ENCODE measurements around the gene PKP4.

The PKP4 gene

DNA sequence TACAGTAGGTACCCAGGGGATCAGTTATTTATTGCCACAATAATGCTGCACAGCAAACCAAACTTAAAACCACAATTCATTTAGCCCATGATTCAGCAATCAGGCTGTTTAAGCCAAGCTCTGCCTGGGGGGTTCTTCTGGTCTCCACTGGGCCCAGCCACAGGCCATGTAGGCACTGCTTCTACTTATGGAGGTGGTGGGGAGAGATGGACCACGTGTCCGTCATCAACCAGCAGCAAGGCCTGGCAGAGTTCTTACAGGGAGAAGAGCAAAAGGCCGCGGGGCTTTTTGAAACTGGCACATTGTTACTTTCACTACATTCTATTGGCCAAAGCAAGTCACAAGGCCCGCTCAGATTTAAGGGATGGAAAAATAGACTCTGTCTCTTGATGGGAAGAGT lies 262.1 kb downstream of the PKP4 start:
- DNase-seq (ENCODE audit: low spot score): no peak

DNA sequence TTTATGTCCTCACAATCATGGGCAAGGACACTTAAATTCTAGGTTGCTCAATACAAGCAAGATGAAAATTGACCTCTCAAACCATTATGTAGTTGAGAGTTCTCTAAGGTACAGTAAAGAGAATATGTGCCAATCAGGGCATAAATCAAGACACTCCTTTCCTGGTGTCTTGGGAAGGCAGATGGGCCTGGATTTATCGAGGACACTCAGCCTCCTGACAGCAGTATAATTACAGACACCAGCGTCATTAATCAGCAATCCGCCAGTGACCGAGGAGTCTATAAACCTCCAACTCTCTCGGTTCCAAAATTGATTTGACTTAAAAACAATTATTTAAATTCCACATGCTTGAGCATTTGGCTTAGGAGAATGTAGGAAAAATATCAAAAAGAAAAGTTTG lies 262.7 kb downstream of the PKP4 start:
- no peak for DNase-seq (ENCODE audit: low spot score)

DNA sequence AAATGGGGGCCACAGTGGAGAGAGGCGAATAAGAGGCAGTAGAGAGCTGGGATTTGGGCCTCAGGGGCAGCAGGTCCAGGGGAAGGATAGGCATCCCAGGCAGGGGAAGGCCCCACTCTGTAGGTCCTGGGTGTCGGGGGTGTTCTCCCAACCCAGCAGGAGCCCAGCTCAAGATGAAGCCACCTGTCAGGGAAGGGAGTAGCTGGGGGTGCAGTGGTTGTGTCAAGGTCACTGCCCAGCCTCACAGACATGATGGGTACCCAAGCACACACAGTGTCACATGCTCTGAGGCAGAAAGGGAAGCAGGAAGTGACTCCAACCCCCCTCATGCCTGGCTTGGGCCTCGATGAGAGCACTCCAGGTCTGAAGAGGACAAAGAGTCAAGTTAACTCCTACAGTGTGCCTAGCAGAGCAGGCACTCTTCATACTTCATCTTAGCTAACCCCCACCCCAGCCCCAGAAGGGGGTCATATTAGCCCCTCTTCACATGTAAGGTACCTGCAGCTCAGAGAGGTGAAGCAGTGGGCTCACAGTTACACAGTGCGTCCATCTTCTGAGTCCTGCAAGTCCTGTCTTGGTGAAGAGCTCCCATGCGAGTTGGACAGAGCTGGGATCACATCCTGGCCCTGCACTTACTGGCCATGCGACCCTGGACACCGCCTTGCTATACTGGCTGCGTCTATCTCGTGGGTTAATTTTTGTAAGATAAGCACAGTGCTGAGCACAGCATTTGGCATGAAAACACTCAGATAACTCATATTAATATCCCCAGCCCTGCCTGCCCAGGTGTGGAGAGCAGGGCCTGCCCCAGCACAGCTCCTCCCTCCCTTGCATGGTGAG lies 265.7 kb downstream of the PKP4 start:
- no peak for DNase-seq (ENCODE audit: low spot score)

DNA sequence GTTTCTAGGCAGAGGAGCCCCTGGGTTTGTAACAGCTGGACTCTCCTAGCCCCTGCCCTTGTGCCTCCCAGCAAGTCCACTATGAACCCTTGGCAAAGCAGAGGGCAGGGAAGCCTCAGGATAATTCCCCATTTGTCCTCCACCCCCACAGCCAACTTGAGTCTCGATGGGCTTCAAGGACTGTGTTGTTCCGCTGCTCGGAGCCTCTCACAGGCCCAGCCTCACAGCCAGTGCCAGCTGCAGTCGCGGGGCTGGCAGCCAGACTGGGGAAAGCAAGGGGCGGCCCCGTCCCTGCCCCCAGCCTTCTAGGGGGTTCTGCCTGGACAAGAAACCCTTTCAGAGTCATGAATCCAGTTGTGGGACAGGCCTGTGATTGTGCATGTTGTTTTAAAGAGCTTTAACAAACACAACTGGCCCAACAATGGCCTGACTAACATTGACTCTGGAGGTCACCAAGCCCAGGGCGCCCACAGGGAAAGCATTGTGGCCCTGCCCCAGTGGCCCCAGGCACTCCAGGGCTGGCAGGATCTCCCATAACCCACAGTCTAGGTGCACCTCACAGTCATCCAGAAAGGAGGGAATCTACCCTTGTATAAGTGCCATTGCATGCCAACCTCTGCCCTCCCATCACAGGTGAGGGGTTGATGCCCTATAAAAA lies 266.6 kb downstream of the PKP4 start:
- no peak for DNase-seq (ENCODE audit: low spot score)

DNA sequence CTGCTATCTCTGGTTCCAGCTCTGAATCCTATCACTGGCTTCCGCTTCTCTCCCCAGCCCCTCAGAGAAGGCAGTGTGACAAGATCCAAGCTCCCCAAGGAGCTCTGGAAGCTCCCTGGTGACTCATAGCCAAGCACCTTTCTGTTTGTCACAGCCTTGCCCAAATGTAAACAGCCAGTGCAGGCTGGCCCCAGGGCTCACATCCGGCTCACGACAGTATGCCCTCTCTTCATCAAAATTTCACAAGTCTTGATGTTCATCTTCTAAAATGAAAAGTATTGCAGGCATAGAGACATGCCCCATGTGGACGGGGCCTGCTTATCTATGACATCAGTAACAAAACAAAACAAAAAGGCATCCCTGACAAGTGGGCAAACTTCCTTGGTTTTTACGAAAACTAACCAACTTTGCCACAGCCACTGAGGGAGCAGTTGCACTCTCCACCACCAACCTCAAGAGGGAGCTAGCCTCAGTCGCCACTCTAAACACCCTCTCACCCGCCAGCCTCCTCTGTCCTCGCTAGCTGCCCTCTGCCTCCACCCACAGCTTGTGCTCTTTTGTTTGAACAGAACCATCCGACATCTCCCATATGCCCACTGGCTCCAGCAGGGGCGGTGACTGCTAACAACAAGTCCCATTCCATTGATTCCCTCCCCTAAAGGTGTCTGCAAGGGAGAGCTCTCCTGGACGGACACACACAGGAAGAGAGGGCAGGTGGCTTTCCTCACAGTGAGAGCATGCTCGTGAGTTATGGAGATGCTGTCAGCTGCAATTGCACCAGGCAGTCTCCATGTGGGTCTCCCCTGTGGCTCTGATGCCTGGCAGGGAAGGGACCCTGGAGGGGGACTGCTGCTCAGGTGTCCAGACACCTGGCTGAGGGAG lies 267.4 kb downstream of the PKP4 start:
- no peak for DNase-seq (ENCODE audit: low spot score)

DNA sequence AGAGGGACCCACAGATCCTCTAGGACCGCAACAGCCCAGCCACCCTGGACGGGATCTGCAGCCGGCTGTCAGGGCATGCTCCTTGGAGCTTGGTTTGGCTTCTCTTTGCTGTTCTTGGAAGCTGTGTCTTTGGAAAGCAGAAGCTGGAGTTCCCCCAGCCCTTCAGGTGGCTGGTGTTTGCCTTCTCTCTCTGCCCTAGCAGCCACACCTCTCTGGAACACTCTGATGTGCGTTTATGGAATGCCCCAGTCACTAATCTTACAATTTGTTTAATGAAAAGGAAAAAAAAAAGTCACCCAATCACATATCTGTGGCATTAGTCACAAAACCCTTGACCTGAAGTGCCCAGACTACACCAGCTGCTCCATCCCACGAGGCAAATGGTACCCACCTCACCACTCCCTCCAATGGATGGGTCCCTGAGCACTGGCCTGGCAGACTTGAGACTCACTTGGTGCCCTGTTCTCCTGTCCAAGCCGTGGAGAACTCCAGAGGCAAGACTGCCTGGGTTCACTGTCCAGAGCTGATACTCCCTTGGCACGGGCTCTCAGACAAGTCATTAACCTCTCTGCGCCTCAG lies 268.1 kb downstream of the PKP4 start:
- DNase-seq (ENCODE audit: low spot score): no peak

DNA sequence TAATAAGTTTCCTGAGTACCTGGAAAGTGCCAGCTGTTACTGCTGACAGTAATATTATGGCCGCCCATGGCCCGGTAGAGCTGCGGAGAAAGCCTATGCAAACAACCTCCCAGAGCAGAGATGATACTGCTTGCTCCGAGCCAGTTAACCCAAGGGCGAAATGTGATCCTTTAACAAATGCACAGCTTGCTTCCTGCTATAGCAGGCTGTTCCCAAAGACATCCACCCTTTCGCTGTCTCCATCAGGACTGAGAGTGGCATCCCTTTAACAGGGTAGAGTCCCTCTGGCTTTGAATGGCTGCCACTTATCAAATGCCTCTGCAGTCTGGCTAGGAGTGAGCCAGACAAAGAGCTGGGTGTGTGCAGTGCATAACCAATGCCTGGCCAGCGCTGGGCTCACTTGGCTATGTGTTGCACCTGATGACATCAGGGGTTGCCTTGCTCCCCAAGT lies 268.7 kb downstream of the PKP4 start:
- DNase-seq (ENCODE audit: low spot score): no peak

DNA sequence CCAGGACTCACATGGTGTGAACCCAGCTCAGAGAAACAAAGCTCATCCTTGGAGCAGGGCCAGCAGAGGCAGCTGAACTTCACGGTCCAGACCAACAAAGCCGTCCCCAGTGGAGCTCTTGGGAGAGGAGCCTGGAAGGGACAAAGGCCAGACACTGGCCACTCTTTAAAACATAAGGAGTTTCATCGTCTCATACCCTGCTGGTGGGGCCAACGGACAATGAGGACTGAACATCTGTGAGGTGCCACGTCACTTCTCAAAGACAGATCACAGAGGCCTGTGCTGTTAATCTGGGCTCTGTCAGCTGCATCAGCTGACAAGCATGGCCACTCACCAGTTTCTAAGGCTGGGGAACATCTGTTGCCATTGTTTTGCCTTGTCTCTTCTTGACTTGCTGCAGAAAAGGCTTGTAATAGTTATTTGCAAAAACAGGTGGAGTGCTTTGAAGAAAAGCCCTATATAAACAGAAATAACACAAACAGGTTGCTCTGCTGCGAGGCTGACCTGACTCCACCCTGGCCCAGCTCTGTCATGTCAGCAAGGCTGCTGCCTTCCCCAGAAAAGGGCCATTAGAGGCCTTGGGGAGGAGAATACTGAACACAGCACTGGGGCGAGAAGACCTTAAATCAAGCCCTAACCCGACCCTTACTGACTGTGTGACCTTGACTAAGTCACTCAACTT lies 270.3 kb downstream of the PKP4 start:
- no peak for DNase-seq (ENCODE audit: low spot score)

DNA sequence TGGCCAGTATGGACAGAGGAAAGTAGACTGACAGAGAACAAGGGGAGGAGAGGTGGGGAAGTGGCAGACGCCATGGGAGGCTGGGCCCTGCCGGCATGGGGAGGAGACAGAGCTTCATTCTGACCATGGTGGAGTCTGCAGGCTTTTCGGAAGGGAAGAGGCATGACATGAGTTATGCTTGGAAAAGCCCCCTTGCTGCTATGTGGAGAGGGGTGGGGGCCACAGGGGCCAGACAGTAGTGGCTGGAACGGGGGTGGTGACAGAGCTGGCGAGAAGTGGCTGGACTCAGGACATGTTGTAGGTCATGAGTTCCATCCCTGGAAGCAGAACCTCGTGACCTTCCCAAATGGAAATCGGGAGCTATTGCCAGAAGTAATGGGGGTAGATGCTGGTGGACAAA lies 271.7 kb downstream of the PKP4 start:
- no peak for DNase-seq (ENCODE audit: low spot score)

DNA sequence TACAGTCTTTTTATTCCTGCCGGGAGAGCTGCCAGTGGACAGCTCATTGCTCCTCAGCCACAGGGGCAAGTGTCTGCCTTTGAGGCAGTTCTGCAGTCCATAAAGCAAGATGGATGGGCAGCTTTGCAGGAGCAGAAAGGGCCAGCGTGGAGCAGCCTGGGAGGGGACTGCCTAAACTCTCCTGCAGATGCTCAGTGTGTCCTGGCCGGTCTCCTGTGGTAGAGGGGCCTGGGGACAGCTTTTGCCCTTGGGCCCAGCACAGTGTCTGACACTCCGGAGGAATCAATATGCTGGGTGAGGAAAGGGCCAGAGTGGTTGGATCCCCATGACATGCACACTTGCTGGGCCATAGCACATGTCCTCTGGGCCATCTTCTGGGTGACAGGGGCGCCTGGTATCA lies 272.7 kb downstream of the PKP4 start:
- DNase-seq (ENCODE audit: low spot score): no peak

DNA sequence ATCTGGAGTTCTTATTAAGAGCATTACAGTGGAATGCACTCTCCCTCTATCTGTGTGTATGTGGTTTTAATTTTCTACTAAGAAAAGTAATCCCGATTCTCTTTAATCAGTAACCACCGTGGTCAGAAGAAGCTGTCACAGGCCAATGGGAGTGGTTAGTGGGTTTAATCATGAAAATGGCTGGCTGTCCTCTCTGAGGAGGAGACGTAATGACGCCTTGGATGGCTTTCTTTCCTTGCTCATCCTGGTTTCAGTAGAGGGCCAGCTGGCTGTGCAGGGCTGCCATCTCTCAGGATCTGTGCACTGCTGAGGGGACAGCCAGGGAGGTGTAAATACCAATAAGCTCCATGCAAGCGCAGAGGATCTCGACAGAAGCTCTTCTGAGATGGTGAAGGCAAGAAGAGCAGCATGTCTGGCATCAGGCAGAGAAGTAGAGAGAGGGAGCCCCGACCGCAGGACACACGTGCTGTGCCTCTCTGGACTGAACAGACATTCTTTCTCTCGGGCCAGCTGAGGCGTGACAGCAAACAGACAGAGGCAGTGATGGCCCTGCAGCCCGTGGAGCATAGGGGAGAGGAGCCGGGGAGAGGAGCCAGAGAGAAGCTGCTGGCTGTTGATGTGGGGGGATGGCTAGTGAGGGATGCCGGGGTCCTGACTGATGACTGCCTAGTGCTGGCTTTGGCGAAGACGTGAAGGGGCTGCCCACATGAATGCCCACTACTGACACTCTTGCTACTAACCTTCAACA lies 273.3 kb downstream of the PKP4 start:
- no peak for DNase-seq (ENCODE audit: low spot score)

DNA sequence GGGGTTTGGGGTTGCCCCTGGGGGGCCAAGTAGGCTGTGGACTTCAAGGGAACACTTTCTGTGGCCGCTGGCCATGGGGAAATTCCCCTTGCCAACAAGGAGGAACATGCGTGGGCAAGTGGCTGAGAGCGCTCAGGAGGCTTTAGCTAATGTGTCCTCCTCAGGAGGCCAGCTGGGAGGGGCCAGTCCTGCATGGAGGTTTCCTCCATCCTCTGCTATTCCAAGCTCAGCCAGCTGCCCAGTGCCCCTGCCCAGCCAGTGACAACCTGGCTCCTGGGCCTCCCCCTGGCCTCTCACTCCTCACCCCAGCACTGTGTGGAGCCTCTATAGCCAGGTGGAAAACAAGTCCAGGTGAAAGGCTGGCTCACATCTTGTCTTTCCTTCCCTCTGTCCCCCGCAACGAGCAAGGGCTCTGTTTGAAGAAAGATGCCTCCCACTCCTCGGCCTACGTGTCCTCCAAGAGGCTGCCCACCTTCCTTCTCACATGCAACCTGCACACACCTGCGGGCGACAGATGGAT lies 273.9 kb downstream of the PKP4 start:
- DNase-seq (ENCODE audit: low spot score): no peak

DNA sequence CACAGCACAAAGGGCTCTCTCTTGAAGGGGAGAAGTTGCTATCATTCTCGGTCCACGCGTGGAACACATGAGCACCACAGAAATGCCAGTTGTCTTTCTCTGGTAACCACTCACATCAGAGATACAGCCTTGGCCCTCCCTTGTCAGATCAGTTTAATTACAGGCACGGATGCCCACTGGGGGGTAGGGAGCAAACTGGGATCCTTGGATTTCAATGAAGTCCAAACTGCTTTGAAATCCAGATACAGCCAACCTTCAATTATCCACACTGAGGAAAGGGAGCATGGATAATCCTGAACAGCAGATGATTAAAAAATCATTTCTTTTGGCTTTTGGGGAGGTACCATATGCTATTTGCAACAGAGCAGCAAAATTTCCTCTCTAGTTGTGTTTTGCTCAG lies 274.6 kb downstream of the PKP4 start:
- no peak for DNase-seq (ENCODE audit: low spot score)
